Stimulated activated CD4-positive, alpha-beta T cell treated with anti-CD3 and anti-CD28 coated beads, TNF-alpha, amount 100 ng/mL, for 1 hour (primary cell): ENCODE results near the gene CHIC2.
A peak's percentile ranks its signal among the peaks of the same experiment; 100 is the strongest.

Experiments
- DNase-seq, 3 donors: peaks; one replicate each; pipeline ENCODE4 v3.0.0-alpha.2; 2020; ENCODE audit warnings: low read depth in 3 of 3, low spot score in 1 of 3

CHIC2 gene

GRCh38 chr4:54093324-54094240, 29.2 kb upstream of the CHIC2 start:
- no peak for DNase-seq

GRCh38 chr4:54092405-54093323, 28.3 kb upstream of the CHIC2 start:
- no peak for DNase-seq

- peak; percentile 59 to 70 (median 60) for DNase-seq
These were observed 27.4 kb upstream of the CHIC2 start for GRCh38 chr4:54091637-54092404.

GRCh38 chr4:54090804-54091623, 26.6 kb upstream of the CHIC2 start:
- DNase-seq: no peak

- DNase-seq: no peak
These were observed 26.0 kb upstream of the CHIC2 start for GRCh38 chr4:54090404-54090803.

- no peak for DNase-seq
These were observed 25.5 kb upstream of the CHIC2 start for GRCh38 chr4:54089875-54090274.

- no peak for DNase-seq
These were observed 20.9 kb upstream of the CHIC2 start for GRCh38 chr4:54085284-54085683.

GRCh38 chr4:54082168-54082567, 17.8 kb upstream of the CHIC2 start:
- no peak for DNase-seq

- no peak for DNase-seq
These were observed 13.4 kb upstream of the CHIC2 start for GRCh38 chr4:54077812-54078211.

GRCh38 chr4:54076673-54077072, 12.3 kb upstream of the CHIC2 start:
- no peak for DNase-seq

GRCh38 chr4:54074381-54074780, 10.0 kb upstream of the CHIC2 start:
- no peak for DNase-seq

- no peak for DNase-seq
These were observed 9.0 kb upstream of the CHIC2 start for GRCh38 chr4:54073271-54073880.

- DNase-seq: no peak
These were observed 2.8 kb upstream of the CHIC2 start for GRCh38 chr4:54067166-54067565.

GRCh38 chr4:54066718-54067129, 2.3 kb upstream of the CHIC2 start:
- no peak for DNase-seq

GRCh38 chr4:54066088-54066415, 1.6 kb upstream of the CHIC2 start:
- no peak for DNase-seq

GRCh38 chr4:54065282-54066087, 1.1 kb upstream of the CHIC2 start:
- no peak for DNase-seq

GRCh38 chr4:54063737-54064316, 578 bp downstream of the CHIC2 start:
- DNase-seq: peak in 2 of 3 donors; percentile 1 to 7

- no peak for DNase-seq
These were observed 1.2 kb downstream of the CHIC2 start for GRCh38 chr4:54063229-54063628.

- no peak for DNase-seq
These were observed 2.0 kb downstream of the CHIC2 start for GRCh38 chr4:54062392-54062791.
